Measurements from ENCODE around the gene SHC1.
A peak's percentile ranks its signal among the peaks of the same experiment; 100 is the strongest.

Gene SHC1

DNA sequence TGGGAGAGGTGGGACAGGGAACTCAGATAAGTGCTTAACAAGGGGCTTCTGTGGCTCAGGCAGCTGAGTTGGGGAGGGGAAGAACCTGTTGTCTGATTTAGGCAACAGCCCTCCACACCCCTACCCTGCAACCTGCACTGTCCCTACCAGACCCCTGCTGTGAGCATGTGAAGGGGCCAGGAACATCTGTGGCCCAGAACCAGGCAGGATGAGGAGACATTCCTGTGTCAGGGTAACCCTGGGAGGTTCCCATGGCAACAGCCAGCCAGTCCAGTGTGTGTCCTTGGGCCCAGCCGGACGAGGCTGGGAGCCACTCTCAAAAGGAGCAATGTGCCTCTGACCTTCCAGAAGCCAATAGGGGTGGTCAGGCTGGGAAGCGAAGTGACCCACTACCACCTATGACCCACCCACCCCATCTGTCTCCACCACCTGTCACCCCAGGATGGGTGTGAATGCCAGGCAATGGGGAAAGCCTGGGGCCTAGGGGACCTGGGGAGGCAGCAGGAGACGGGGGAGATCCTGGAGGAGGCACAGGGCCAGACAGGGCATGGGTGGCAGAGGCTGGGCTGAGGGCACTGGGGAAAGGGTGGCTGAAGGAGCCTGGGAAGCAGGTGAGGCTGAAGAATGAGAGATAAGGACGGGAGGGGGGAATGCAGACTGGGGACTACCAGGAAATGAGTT is 29.1 kb downstream of the SHC1 start:
- TF ChIP-seq, protein P1, sequence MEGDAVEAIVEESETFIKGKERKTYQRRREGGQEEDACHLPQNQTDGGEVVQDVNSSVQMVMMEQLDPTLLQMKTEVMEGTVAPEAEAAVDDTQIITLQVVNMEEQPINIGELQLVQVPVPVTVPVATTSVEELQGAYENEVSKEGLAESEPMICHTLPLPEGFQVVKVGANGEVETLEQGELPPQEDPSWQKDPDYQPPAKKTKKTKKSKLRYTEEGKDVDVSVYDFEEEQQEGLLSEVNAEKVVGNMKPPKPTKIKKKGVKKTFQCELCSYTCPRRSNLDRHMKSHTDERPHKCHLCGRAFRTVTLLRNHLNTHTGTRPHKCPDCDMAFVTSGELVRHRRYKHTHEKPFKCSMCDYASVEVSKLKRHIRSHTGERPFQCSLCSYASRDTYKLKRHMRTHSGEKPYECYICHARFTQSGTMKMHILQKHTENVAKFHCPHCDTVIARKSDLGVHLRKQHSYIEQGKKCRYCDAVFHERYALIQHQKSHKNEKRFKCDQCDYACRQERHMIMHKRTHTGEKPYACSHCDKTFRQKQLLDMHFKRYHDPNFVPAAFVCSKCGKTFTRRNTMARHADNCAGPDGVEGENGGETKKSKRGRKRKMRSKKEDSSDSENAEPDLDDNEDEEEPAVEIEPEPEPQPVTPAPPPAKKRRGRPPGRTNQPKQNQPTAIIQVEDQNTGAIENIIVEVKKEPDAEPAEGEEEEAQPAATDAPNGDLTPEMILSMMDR (IDR thresholded peaks at IDR 0.05) = no peak

DNA sequence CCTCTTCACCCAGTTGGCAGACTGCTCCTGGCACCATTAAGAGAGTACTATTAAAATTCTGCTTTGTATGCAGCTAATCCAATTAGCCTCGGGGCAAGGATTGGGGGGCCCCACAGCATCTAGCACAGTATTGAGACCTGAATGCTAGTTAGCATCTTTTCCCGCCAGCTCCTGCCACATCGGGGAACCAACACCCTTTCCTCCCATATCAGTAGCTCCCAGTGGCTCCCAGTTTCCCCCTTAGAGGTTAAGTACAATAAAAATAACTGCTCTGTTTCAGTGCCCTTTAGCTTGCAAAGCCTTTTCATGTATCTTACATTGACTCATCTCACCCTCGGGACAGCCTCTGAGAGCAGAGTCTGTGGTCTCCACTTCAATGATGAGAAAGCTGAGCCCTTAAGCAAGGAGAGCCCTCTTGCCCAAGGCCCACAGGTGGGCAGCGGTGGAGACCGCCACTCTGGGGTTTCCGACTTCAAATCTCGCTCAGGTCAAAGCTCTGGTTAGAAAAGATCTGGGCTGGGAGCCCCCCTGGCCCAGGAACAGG is 29.8 kb downstream of the SHC1 start:
- TF ChIP-seq, protein P1 (IDR thresholded peaks at IDR 0.05) = no peak

DNA sequence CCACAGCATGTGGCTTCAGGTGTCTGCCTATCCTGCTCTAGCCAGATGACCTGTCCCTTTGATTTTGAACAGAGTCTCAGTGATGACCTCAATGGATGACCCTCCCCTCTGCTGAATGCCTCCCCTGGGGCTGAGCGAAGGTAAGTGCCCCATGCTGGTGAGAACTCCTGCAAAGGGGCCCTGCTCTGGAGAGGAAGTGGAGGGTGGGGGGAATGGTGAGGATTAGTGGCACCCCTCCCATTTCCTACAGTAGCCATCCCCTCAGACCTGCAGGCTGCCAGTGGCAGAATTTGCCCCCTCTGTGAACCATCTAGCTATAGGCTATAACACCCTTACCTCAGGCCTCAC is 30.4 kb downstream of the SHC1 start:
- TF ChIP-seq, protein P1 (IDR thresholded peaks at IDR 0.05) = no peak

DNA sequence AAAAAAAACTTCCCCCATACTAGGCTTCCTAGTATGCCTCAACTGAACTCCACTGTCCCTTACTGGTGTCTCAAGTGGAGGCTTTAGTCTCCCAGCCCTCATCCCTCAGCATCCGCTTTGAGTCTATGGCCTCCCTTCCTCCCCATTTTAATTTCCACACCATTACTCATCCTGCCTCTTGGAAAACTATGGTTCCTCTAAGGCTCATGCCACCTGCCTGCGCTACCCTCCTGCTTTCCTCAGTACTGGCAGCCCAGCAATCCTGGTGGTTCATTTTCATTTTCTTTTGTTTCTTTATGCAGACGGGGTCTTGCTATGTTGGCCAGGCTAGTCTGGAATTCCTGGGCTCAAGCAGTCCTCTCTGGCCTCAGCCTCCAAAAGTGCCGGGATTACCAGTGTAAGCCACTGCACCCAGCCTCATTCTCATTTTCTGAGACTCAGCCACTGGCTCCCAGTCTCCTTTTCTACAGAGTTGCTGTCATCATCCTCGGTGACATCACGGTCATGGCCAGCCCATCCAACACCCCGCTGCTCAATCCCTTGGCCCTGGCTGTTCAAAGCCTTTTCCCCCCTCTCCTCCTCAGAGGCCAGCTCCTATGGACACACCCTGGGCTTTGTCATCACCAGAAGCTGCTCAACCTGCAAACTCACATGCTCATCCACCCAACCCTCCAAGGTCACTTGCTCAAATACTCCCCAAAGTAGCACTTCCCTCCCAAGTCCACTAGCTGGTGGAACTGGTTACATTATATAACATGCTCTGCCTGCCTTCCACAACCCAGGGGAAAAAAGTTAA is 31.7 kb downstream of the SHC1 start:
- TF ChIP-seq, protein P1 (IDR thresholded peaks at IDR 0.05) = no peak

DNA sequence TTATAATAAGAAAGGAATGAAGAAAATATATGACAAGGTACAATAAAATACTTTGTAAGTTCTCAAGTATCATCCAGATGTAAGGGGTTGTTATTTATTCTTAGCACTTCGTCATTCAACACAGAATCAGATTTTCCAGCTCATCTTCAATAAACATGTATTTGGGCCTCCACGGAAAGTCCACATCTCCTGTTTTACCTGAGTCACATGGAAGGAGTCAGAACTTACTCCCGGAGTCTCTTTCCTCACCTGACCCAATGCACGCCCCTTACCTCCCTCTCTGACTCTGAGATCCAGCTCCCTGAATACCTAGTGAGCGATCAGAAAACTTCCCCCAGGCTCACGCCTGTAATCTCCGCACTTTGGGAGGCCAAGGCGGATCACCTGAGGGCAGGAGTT is 32.6 kb downstream of the SHC1 start:
- TF ChIP-seq, protein P1 (IDR thresholded peaks at IDR 0.05) = no peak

DNA sequence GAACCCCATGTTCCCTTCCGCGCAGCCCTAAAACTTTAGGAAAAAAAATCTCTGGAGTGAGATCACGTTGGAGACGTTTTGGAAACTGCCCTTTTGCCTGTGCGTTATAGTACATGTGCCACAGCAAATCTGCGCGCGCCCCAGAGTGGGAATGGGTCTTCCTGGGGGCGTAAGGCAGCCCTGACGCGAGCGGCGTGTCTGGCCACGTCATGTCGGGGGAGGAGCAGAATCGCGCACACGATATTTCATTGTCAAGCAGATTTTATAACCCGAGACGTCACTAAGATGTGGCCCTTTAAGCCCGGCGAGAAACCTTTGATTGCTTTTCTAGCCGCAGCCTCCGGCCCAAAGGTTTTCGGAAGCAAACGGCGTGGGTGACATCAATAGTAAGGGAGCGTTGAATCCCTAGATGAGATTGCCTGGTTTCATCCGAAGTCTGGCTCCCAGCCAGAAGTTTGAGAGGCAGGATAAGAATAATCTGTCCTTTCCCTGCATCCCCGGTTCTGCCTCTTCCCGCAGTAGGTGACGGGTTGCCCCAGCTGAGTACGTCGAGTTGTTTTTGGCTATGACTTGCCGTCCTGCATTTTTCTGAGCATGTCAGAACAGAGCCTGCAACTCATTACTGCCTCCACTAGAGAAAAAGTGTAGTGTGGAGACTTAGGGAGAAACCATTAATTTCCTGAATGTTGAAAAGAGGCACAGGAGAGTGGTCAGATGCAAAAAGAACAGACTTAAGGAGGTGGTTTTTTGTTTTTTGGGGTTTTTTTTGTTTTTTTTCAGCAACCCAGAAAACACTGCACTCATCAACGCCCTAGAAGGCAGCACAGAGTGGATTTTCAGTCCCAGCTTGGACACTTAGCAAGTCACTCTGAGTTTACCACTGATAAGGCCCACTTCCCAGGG is 33.2 kb downstream of the SHC1 start:
- TF ChIP-seq, protein P1 (IDR thresholded peaks at IDR 0.05) = peak; percentile 16; the same call in 1 of the 2 replicates

DNA sequence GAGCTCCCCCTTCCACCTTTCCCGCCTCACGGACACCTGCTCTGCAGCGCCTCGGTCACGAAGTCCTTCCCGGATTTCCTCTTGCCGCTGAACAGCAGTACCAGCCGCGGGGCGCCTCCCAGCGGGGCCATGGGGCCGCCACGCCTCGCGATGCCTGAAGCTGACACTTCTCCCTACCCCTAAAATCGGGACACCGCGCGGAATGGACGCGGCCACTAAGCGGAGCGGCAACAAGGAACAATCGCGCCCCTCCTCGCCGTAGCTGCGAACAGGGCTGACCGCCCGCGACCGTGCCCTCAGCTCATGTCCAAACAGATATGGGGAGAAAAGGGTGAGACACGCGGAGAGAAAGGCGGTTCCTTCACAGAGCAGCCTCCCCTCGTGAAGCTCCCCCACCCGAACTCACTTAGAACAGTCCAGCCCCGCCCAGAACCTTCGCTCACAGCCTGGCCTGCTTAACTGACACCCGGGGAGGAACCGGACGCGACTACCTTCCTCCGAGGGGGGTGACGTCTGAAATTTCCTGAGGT is 33.9 kb downstream of the SHC1 start, which contains the start of gene PMVK:
Gene PMVK (minus strand): TSS at position 165 of the 530 bp plus-strand sequence. CDS start 34 bp downstream, at position 131.
- TF ChIP-seq, protein P1 (IDR thresholded peaks at IDR 0.05) = peak; percentile 53; the same call in 1 of the 2 replicates

Measured in LNCAP (cell line).